ENCODE measurements around the gene L1TD1.

- TF ChIP-seq SP2 (tag by site-specific recombination; IDR thresholded peaks at IDR 0.05): no peak
- TF ChIP-seq REST (tag by site-specific recombination; IDR thresholded peaks at IDR 0.05): no peak
- TF ChIP-seq CTCF (tag by site-specific recombination; IDR thresholded peaks at IDR 0.05): no peak
- TF ChIP-seq REPIN1 (tag by site-specific recombination; IDR thresholded peaks at IDR 0.05; ENCODE audit: low read depth): no peak
- TF ChIP-seq ZBTB10 (tag by site-specific recombination; IDR thresholded peaks at IDR 0.05): no peak
- no peak for TF ChIP-seq YY1 (tag by site-specific recombination; IDR thresholded peaks at IDR 0.05)
Measured at GRCh38 chr1:62218604-62219003, 24.0 kb downstream of the L1TD1 start.
